ENCODE data around the gene PRTG.

GRCh38 chr15:55652909-55653495 is 90.0 kb downstream of the PRTG start:
- TF ChIP-seq BHLHE40 (IDR thresholded peaks at IDR 0.05; ENCODE audit: borderline replicate concordance) = no peak
- no peak for TF ChIP-seq FOXK2 (IDR thresholded peaks at IDR 0.05)
- no peak for TF ChIP-seq ARNT (IDR thresholded peaks at IDR 0.05)
- no peak for TF ChIP-seq FOXA1 (IDR thresholded peaks at IDR 0.05)
- TF ChIP-seq ELF4 (IDR thresholded peaks at IDR 0.05) = no peak

All from HEK293T (cell line).